Germinal center (tissue), 1 donor: Measurements from ENCODE around the gene REPS2.

Experiments used
- DNase-seq: peaks from one replicate; pipeline ENCODE4 v3.0.0; 2012; ENCODE audit warnings: mixed read lengths, low spot score

The REPS2 gene

GRCh38 chrX:17036171-17036961 is 89.9 kb downstream of the REPS2 start:
- no peak for DNase-seq

DNA sequence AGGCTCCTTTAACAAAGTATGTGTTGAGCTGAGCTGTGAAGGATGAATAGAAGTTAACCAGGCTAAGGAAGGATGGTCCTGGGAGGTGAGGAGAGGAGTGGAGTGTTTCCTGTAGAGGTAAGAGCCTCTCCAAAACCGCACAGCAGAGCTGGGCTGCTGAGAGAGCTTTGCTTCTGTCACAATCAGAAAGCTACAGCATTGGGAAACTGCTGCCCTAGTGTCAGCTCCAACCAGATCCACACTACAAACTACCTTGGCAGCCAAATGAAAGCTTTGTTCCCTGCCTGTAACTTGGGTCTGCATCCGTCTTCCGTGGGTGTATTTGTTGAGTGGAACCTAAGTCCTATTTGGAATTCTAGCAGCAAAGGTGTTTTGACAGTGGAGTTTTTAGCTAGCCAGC is 91.8 kb downstream of the REPS2 start:
- no peak for DNase-seq

GRCh38 chrX:17038681-17039161 is 92.3 kb downstream of the REPS2 start:
- no peak for DNase-seq

DNA sequence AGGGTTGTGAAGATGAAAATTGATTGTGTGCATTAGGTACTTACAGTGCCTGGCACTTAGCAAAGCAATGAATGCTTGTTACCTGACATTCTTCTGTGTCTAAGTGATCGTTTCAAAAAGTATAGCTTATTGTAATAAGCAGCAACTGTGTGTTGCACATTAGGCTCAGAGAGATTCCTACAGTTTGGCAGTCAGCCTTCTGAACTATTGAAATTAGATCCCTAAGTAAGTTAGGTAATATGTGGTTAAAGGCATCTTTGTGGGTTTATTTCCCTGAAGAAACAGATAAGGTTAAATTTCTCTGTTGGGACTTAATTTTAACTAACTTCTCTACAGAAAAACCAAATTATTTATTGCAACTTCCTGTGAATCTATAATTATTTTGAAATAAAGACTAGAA is 93.4 kb downstream of the REPS2 start:
- no peak for DNase-seq

DNA sequence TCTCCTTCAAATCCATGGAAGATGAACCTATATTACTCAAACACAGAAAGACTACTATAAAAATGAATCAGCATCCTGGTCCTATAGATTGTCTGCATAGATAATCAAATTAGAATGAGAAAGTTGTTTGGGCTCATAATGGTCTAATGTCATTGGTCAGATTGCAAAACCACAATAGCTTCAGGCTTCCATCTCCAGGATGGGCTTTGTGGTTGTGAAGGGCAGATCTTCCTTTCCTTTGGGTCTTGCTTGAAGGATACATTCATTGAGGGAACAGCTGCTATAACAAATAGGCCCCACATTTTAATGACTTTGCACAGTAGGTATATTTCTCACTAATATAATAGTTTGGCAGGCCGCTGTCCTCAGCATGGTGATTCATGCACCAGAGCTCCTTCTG is 94.3 kb downstream of the REPS2 start:
- DNase-seq, result no peak

DNA sequence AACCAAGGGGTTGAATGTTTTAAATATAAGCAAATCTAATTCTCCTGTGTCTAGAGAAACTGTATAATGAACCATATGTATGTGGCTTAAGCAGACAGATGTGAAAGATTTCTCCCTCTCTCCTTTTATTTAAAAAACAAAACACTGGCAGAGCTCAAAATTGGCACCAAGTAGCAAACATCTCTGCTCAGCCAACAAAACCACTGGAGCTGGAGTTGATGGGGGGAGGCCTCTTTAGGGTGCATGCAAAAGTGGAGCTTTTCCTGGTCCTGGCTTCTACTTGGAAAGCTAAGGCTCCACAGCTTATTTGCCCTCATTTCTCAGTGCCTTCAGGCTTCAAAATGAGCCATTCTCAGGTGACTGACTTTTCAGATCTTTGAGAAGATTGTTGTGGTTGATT is 95.6 kb downstream of the REPS2 start:
- no peak for DNase-seq

DNA sequence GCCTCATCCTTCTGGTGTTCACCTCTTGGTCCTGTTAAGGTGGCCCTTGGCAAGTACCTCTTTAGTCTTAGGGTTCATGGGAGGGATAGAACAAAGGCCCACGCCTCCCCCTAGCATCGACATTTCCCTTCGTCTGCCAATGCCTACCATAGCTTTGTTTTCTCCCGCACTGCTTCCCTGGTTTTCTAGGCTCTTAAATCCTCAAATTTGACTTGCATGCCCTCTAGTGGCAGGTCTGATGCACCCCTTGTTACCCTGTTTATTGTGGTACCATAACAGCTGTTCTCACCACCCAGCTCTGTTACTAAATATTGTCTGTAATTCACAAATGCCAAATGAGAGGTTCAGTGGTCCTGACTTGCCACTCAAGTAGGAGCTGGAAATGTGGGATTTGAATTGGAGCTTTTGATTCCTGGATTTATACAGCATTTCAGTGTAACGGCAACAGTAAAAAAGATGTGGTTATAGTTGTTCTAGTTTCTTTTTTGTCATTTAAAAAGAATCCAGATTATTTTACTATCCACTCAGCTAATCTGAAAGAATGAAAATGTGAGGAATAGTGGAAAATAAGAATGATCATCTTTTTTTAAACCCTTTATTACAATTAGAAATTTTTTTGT is 100.1 kb downstream of the REPS2 start:
- peak; percentile 10 for DNase-seq

DNA sequence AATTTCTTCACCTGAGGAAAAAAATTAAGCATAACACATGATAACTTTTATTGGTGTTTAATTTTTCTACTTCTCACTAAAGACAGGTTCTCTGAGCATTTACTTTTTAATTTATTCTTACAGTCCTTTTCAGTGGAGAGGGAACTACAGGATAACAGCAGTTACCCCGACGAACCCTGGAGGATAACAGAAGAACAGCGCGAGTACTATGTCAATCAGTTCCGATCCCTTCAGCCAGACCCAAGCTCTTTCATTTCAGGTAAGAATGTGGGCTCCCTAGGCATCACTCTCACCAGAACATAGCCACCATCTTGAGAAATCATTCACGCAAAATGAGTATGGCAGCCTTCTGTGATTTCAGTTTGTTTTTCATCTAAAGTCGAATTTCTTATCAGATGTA is 100.8 kb downstream of the REPS2 start:
- DNase-seq, result no peak

- DNase-seq, result no peak
Observed at GRCh38 chrX:17052210-17052609, 105.8 kb downstream of the REPS2 start.

DNA sequence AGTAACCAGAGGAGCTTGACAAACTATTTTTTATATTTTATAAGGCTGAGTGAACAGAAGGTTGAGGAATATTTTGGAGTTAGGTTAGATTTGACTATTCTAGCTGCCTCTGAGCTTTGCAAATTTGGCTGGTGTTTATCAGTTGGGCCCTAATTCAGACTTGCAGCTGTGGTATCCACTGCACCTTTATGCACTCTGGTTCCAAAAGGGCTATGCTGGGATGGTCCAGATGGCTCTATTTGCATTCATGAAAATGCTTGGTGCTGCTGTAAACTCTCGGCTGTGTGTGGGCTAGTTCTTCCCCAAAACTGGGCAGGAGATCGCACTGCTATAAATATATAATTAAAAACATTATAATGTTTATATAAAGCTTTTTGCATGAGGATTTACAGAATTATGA is 106.3 kb downstream of the REPS2 start:
- DNase-seq, result no peak

DNA sequence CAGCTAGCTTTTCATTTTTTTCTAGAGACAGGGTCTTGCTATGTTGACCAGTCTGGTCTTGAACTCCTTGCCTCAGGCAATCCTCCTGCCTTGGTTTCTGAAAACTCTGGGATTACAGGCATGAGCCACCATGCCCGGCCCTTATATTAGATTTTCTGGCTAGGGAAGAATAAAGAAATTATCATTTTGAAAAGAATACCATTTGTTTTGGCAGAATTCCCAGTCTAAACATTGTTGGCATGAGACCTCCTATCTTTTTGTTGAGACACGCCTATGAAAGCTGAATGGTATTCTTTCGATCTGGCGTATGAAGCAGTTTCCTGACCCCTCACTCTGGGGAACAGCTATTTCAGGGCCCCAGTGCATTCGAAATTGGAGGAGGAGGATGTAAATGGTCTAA is 107.0 kb downstream of the REPS2 start:
- DNase-seq, result no peak

DNA sequence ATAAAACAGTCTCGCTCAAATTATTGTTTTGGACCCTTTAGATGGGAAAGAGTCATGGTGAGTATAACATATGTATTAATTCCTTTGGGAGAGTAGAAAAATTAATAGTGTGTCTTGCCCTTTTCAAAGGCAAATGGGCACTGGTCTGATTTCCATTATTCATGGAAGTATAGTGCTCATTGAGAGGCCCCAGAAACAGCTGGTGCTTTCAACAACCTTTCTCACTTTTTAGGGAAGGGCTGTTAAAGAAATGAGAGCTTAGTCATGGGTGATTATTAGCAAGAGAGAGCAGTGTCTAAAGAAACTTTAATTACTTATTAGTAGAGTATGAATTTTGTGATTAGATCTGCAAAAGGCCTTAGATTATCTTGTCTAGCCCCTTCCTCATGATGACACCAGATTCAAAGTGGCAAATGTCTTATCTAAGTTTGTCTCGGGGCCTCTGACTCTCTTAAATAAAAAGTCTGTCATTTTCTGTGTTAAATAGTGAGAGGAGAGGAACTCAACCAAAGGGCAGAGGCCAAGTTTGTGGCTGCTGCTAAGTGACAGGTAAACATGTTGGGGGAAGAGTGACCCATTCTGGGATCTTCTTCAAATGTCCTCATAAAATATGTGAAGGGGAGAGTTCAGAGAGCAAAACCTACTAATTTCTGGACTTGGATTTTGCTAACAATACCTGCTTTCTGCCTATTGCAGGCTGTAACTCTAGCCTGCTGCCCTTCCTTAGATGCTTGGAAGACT is 110.6 kb downstream of the REPS2 start:
- DNase-seq, result no peak

GRCh38 chrX:17062065-17062464 is 115.6 kb downstream of the REPS2 start:
- DNase-seq, result no peak

- DNase-seq, result no peak
Observed at GRCh38 chrX:17065100-17065499, 118.6 kb downstream of the REPS2 start.

DNA sequence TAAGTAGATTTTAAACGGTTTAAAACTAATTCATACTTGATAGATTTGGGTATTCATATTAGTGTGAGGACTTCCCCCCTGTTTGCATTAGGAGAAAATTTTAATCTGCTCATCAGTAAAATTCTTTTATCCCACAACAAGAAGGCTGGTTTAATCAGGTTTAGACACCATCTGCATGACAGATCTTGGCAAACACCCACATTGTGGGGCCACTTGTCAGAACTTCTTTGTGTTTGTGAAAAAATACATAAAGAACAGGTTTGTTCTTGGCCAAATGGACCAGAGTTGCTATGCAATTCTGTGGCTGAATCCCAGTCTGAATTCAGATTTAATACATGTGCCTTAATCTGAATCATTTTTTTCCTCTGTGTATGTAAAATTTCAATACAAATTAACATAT is 121.1 kb downstream of the REPS2 start:
- DNase-seq, result no peak

- no peak for DNase-seq
Observed at GRCh38 chrX:17072301-17072700, 125.8 kb downstream of the REPS2 start.

- no peak for DNase-seq
Observed at GRCh38 chrX:17072721-17073230, 126.3 kb downstream of the REPS2 start.

GRCh38 chrX:17075004-17075403 is 128.5 kb downstream of the REPS2 start:
- DNase-seq, result no peak

- no peak for DNase-seq
Observed at GRCh38 chrX:17077361-17077760, 130.9 kb downstream of the REPS2 start.

GRCh38 chrX:17078031-17078720 is 131.7 kb downstream of the REPS2 start:
- no peak for DNase-seq

- no peak for DNase-seq
Observed at GRCh38 chrX:17081511-17081910, 135.1 kb downstream of the REPS2 start.

DNA sequence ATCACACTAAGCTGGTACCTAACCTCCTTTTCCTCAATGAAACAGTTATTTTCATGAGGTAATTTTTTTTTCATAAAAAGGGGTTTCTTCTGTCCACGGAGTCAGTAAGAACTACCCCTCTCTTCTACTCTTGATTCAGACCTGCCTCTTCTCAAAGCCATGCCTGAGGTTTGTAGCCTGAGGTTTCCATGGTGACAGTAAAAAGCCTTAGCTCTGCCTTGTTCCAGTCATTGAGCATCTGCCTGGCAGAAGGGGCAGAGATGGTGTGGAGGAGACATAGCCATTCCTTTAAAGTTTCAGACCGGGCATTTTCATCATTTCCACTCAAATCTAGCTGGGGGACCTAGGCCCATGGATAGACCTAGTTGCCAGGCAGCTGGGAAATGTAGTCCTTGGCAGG is 135.5 kb downstream of the REPS2 start:
- no peak for DNase-seq
